CD4-positive, alpha-beta T cell treated with Interleukin-6 for 4 hours (primary cell): ENCODE results near the gene FSD1.
"Not testable (repeated sequence)": the region's sequence is repeated elsewhere in the genome, so short reads cannot be mapped to it uniquely, and the experiment has no call there.

ENCODE experiments used
- DNase-seq: peaks from one replicate; pipeline ENCODE4 v3.0.0-alpha.2; 2020; ENCODE audit warnings: mixed read lengths

FSD1 gene

DNA sequence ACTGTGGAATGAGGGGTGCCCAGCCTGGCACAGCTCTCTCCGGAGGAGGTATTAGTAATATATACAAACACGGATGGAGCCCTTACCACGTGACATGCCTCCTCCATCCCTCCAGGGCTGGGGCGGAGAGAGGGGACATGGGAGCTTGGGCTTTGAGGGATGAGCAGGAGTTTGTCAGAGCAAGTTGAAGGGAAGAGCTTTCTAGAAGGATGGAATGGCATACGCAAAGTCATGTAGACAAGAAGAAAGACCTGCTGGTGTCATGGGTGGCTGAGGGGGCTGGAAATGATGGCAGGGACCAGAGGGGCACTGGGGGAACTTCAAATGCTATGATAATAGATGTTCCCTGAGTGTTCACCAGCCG lies 41.6 kb downstream of the FSD1 start:
- no peak for DNase-seq

DNA sequence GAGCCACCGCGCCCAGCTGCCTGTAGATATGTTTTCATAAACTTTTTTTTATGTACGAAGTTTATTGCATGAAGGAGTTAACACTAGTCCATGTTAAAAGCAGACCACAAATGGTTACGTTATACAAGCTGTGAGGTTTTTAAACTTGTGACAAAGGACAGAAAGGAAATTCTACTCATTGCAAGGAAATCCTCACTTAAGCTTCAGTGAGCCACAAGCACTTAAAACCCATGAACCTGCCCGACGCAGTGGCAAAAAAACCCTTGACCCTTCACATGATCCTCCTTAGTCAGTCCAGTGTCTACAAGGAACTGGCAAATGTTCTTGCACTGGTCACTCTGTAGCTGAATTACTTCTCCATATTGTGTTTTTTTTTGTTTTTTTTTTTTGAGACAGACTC lies 43.1 kb downstream of the FSD1 start:
- no peak for DNase-seq

DNA sequence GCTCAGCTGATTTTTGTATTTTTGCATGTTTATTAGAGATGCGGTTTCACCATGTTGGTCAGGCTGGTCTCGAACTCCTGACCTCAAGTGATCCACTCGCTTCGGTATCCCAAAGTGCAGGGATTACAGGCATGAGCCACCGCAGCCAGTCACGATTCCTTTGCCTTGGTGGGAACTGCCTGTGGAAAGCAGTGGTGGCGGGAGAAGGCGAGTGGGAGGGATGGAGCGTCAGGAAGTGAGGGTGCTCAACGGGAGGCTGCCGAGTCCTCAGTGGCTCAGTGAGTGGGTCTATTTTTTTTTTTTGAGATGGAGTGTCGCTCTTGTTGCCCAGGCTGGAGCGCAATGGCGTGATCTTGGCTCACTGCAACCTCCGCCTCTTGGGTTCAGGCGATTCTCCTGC lies 44.8 kb downstream of the FSD1 start:
- not testable (repeated sequence) for DNase-seq

DNA sequence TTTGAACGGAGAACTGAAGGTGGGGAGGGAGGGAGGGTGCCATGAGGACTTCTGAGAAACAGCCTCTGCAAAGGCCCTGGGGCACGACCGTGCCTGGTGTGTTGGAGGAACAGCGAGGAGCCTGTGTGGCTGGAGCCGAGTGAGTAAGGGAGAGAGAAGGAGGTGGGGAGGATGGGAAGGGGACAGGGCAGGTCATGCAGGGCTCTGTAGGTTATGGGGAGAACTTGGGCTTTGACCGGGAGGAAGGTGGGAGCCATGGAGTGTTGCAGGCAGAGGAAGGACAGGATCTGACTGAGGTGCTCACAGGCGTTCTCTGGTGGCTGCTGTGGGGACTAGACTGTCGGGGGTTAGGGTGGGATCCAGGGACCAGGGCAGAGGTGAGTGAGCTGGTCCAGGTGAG lies 45.7 kb downstream of the FSD1 start:
- DNase-seq, result no peak

DNA sequence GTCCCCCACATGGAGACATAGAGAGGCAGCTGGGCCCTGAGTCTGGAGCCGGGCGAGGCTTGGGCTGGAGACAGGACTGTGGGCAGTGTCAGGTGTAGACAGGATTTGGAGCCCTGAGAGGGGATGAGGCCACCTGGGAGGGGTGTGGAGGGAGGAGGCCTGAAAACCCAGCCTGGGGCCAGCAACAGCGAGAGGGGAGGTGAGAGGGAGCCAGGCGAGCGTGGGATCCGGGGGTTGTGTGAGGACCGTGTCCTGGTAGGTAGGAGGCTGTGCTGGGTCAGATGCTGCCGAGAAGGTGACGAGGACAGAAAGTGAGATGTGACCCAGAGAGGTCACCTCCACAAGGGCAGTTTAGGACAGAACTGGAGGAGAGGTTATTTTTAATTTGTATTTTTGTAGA lies 46.3 kb downstream of the FSD1 start:
- DNase-seq, result no peak

DNA sequence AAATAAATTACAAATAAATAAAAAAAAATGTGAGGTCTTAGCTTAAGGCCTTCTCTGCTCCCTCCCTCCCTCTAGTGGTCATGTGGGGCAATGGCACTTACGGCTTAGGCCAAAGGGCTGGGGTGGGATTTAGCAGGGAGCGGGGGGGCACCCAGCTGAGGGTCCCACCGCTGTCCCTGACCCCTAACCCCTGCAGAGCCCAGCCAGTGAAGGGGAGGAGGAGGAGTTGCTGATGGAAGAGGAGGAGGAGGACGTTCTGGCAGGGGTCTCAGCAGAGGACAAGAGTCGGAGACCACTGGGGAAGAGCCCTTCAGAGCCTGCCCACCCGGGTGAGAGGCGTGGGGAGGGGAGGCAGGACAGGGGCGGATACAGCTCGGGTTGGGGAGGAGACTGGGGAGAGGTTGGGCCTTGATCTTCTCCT lies 48.3 kb downstream of the FSD1 start:
- DNase-seq, result peak; percentile 63

DNA sequence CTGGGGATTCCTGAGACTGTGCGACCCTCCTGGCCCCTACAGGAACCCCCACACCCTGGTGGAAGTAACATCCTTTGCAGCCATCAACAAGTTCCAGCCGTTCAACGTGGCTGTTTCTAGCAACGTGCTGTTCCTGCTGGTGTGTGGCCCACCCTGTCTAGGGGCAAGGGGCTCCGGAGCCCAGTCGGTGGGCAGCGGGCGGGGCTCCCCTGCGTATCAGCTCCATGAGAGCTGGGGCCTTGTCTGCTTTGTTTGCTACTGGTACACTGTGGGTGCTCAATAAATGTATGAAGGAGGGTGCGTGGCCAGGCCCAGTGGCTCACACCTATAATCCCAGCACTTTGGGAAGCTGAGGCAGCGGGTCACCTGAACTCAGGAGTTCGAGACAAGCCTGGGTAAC lies 49.9 kb downstream of the FSD1 start:
- no peak for DNase-seq

DNA sequence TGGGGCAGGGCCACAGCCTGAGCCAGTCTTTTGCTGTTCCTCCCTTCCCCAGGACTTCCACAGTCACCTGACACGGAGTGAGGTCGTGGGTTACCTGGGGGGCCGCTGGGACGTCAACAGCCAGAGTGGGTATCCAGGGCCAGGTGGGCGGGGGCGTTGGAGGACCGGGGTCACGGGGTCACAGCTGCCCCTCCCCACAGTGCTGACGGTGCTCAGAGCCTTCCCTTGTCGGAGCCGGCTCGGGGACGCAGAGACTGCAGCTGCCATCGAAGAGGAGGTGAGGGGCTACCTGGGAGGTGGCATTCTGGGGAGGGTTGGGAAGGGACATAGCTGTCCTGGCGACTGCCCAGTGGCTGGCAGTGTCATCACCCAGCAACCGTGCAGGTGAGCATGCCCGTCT lies 50.5 kb downstream of the FSD1 start:
- DNase-seq, result no peak

DNA sequence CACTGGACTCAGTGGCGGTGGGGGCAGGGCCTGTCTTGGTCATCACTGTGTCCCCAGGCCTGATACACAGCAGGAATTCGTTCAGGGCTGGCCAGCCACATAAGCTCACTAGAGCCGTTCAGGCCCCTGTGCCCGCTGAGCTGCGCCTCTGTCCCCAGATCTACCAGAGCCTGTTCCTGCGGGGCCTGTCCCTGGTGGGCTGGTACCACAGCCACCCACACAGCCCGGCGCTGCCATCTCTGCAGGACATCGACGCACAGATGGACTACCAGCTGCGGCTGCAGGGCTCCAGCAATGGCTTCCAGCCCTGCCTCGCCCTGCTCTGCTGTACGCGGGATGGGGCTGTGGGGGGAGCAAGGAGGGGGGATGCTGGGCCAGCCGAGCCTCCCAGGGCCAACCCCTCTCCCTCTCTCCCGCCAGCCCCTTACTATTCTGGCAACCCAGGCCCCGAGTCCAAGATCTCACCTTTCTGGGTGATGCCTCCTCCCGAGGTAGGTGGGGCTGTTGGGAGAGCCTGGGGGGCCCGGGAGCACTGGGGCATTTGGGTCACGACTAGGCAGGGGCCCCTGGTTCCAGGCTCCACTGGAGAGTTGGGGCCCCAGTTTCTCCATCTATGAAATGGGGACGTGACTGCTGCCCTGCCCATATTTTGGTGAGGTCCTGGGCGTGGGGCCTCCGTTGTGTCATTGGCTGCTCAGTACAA lies 52.8 kb downstream of the FSD1 start:
- DNase-seq, result no peak

DNA sequence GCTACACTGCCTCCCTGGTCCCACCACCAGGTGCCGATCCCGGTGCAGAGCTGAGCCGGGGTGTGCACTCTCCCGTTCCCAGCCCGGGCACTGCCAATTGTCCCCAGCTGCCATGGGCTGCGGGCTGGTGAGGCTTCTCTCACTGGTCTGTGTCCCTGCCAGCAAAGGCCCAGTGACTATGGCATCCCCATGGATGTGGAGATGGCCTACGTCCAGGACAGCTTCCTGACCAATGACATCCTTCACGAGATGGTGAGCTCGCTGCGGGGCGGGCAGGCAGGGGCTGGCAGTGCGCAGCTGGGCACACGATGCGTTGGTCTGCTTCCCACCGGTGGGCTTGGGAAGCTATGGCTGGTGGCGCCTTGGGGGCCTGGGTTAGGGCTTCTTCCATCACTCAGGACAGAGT lies 53.5 kb downstream of the FSD1 start:
- no peak for DNase-seq

DNA sequence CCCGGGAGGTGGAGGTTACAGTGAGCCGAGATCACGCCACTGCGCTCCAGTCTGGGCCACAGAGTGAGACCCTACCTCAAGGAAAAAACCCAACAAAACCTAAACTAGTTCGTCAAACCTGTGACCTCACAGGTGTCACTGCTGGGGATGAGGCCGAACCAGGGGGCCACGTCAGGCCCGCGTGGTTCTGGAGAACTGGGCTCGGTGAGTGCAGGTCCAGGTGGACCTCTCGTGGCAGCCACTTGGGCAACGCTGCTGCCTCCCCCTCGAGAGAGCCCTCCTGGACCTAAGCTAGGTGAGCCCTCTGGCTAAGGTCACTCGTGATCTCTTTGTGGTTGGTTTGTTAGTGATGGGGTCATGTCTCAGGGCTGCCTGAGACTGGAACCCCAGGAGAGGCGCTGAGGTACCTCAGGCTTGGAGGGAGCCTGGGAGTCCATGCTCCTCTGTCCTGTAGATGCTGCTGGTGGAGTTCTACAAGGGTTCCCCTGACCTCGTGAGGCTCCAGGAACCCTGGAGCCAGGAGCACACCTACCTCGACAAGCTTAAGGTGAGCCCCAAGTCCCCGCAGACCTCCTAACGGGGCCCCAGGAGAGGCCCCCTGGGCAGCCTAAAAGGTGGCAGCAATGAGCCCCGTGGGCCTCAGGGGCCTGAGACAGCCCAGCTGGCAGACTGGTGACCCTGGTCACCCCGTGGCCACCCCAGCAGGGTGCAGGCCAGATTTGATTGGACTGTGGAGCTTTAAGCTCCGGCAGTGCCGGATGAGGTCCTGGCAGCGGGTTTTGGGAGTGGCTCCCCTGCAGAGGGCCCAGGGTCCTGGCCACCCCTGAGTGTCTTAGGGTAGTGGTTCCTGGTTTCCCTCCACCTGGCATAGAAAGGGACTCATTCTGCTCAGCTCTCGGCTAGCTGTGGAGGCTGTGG lies 54.6 kb downstream of the FSD1 start:
- DNase-seq, result no peak

DNA sequence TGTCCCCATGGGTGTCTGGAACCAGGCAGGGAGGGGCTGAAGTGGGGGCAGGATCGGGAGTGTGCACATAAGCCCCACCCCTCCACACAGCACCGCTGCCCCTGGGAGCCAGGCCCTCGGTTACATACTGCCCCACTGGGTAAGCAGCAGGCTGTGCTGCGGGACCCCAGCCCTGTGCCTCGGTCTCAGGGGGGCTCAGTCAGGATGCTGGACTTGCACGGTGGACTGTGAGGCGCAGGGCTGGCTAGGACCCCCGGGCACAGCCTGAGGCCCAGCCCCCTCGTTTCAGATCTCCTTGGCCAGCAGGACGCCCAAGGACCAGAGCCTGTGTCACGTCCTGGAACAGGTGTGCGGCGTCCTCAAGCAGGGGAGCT lies 55.2 kb downstream of the FSD1 start:
- no peak for DNase-seq

DNA sequence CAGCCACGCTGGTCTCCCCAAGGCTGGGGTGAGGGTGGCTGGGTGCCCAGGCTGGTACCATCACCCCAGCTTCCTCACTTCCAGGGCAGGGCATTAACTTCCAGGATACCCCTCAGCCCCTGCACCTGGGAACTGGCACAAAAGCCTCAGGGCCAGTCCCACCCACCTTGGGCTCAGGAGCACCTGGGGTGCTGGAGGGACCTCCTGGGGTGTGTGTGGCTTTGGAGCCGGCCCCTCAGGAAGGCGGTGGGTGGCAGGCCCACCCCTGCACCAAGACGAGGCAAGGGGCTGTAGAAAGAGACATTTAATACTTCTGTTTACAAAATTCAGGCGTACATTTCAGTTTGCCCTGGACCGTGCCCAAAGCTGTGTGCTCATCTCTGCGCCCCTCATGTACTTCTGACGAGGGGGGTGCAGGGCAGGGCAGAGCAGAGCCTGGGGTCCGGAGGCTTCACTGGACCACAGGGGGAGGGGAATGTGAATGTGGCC lies 55.7 kb downstream of the FSD1 start:
- DNase-seq, result no peak

DNA sequence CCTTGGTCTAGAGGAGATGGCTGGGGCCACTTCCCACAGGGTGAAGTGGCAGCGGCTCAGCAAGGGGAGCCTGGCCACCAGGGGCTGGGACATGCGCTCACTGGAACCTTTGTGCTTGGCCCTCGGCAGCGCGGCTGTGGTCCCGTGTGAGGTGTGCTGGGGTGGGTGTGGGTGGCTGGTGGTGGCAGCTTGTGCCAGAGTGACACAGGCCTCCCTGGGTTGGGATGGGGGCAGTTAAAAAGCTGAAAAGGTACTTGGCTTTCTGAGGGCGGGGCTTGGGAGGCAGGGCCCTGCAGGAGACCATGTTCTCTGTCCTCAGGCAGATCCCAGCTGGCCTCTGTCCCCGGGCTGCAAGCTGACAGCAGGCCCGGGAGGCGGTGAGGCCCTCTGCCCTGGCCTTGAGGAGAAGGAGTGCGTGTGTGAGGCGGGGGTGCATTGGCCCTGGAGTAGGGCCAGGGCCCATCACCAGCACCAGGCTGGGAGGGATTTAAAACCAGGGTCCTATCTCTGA lies 56.3 kb downstream of the FSD1 start:
- no peak for DNase-seq

DNA sequence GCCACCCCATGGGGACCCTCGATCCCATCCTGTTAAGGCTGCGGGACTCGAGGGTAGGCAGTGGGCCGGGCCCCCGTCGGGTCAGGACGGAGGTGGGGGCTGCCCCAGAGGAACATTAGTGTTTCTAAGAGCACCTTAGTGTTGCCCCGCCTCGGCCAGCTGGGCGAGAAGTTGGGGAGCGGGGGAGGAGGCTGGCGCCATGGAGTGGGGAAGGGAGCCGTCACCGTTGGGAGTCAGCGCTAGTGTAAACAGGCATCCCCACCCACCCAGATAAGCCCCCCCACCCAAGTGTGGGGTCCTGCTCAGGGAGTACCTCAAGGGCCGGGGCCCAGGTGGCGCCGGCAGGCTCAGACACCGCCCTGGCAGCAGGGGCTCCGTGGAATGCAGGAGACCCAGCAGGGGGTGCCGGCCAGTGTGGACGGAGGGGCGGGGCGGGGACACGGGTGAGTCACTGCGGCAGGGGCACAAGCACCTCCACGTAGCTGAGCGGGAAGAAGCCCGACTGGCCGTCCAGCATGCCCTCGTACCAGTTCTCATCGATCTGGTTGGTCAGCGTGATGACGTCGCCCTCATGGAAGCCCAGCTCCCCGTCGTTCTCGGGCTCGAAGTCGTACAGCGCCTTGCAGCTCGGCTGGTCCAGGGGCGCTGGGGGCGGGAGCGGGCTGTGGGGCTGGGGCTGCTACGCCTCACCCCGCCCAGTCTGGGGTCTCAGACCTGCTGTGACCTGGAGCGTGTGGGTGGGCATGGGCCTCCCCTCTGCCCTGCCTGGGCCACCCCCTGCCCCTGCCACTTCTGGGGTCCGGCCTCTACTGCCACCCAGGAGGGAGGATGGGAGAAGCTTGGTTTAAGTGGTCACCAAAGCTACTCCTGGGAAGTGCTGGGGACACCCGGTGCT lies 57.0 kb downstream of the FSD1 start:
- DNase-seq, result no peak

DNA sequence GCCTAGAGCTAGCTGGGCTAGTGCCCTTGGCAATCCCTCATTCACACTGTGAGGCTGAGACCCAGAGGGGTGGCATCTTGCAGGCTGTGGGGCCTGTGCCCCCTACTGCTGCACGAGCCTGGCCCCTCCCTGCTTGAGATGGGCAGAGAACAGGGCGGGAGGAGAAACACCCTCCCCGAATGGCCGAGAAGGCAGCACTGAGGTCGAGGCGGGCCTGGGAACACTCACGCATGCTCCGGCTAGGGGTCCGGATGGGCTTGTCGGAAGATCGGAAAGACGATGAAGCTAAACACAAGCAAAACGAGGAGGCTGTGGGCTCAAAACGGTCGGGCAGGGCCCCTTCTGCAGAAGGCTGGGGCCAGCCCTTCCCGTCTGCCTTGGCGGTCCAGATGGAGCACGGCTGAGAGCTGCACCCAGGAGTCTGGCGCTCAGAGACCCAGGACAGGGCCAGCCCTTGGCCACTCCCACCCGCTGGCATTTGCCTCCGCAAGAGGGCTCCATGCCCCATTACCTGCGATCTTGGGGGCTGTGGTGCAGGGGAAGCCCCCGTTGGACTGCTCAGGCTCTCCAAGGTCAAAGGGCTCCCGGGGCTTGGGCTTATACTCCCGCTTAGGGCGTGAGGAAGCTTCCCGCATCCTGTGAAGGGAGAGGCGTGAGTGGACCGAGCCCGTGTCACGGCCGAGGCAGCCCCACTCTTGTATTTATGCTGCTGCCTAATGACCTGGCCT lies 57.9 kb downstream of the FSD1 start:
- no peak for DNase-seq

DNA sequence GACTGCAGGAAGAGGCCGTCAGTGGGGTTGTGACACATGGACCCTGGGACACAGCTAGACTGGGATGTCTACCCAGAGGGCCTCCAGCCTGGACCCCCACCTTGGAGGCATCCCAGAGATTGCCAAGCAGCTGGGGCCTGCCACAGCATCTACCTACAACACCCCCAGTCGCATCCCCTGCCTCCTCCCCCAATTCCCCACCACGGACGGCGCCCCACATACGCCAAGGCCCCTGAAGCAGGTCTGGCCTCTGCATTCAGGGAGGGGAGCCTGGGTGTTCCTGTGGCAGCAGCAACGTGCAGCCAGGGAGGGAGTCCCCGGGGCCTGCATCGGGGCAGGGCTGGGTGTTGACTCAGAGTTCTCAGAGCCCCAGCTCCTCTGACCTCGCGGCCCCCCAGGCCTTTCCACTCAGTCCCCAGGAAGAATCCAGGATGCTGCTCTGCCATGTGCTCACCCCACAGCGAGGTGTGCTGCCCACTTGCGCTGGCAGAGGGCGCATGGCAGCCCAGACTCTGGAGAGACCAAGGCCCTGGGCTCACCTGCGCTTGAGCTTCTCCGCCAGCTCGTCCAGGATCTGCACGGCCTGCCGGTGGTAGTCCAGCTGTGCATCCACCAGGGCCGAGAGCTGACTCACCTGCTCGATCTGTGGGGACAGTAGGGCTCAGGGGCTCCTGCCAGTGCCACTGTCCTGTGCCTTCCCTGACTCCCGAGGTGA lies 58.6 kb downstream of the FSD1 start:
- DNase-seq, result no peak

DNA sequence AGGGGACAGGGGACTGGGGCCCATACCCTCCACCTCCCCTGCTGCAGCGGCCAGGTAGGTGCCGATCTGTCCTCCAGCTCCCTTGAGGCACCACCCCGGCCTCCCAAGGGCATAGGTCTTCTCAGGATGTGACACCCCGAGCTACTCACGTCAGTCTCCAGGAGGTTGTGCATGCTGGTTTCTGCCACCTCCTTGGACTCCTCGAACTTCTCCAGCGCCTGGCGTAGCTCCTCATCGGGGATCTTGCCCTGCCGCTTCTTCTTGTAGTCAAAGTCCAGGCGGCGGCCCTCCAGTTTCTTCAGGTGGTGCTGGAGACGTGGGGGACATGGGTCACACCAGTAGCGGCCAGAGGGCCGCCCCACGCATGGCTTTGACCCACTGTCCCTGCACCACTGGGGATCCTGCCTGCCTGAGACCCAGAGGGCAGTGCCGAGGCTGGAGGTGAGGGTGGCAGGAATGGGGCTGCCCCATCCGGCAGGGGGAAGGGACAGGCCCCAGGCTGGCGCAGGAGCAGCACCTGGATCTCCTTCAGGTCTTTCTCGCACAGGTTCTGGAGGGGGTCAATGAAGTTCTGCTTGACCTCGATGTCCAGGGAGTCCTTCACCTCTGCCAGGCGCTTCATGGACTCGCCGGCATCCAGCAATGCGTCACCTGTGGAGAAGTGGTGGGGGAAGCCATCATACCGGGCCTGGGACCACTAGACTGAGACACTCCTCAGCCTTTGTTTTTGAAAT lies 59.3 kb downstream of the FSD1 start:
- DNase-seq, result no peak

DNA sequence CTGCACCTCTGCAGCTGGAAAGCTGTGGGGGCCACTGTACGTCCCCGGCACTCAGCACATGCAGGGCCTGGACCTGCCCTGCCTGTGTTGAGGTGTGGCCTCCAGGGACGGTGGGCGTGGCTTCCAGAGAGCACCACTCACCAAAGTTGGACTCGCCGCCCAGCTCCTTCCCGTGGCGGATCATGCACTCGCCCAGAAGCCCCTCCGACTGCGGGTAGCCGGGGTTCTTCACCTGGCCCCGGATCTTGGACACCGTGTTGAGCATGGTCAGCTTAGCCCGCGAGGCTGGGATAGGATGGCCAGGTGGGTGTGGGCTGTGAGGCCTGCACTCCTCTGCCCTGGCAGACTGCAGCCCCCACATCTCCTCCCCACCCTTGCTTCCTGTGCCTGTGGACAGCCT lies 60.9 kb downstream of the FSD1 start:
- no peak for DNase-seq

DNA sequence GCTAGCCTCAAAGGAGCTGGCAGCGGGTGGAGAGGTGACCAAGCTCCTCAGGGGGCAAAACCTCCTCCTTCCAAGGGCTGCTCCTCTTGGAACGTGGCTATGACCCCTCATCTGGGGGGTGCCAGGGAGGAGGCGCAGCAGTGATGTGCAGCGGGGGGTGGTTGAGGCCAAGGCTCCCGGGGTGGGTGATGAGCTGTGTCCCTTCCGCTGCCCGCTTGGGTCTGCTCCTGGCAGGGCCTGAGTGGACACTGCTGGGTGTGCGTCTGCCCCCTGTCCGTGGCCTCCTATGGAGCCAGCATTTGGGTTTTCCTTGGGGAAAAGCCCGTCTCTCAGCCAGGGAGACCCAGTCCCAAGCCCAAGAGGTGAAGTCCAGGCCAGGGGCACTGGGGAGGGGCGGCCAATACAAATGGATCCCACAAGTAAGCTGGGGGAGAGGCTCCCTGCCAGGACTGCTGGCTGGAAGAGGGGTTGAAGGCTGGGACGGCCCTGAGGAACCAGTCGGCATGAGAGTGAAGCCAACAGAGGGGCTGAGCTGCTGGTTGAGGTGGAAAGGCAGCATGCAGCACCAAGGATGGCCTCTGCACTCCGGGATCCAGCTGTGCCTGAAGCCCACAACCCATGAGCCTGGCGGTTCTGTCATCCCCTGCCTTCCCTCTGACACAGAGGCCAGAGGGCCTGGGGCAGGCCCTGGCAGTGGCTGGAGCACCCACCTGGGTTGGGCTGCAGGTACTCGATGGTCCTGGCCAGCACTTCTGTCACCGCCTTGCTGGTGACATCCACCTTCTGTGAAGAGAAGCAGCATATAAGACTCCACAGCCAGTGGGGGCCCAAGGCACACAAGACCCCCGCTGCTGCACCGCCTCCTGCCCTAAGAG lies 61.6 kb downstream of the FSD1 start:
- DNase-seq, result no peak
